NCI-H187 (cell line): ENCODE data around the gene CEP120.
A peak's percentile ranks its signal among the peaks of the same experiment; 100 is the strongest.
"Not testable (repeated sequence)": the region's sequence is repeated elsewhere in the genome, so short reads cannot be mapped to it uniquely, and the experiment has no call there.

Source experiments
- DNase-seq, 2 experiments: peaks; one replicate each; lab custom pipeline; 2025; lab: John Stamatoyannopoulos, UW

The CEP120 gene

DNA sequence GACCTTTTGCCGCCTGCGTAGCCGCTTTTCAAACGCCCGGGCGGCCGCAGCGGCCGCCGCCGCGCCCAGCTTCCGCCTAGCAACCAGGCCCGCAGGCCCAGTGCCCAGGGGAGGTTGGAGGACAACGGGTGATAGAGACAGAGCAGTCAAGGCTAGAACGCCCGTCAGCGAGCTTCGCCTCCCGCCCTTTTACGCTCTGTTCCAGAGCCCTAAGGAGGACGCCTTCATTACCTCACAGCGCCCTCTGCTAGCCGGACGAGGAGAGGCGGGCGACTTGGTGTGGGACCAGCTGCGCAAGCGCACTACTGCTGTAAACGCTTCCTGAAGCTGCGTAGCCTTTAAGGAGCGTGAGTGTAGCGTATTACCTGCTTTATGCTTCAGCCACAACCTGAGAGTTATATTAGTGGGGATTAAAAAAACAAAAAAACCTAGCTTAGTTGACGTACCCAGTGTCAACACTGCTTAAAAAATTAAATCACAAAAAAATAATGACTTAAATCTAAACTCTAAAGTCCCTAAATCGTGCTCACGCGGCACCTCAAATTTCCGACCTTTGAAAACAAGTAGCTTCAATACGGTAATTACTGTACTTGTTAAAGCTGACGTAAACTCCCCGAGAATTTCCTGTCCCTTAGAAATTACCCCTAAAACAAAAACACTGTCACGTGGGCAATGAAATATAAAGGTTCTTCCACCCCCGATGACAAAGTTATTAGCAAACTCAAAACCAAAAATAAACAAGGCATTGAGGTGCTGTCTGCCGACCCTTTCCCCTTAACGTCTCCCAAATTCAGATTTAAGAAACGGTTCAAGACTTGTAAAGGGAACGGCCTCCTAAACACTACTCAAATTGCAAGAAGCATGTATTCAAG, at the start of gene CEP120:
Gene CEP120 (minus strand): TSS at position 126 of the 872 bp plus-strand sequence. CDS start 405 bp downstream, outside the sequence.
- peak; percentile 90 to 97 for DNase-seq

DNA sequence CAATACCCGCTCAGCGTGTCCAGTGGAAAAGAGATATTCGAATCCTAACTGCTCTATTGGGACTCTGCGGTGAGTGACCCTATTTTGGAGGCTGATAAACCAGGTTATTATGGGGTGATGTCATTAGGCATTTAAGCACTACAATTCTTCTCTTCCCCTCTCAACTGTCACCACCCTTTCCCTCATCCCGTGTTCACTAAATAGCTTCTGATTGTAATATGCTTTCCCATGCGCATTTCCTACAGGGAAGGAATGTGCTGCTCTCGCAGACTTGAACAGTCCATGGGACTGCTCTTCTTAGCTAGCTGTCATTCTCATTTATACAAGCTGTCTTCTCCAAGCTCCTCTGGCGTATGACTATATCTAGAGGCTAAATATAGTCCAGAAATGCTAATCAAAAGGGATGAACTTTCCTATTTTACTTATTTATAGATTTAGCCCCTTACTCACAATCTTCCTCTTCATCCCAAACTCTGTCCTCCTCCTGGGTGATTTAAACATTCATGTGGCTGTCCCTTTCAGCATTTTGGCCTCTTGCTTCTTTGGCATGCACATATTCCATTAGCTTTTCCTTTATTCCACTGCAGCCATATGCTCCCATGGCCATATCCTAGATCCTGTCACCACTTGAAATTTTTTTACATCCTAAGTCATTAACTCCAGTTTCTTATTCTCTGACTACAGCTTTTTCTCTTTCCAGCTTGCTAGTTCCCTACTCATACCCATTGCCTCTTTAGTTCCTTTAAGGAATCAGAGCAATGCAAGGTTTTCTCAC, 49.1 kb upstream of the CEP120 start:
- no peak for DNase-seq

- no peak for DNase-seq
Measured at GRCh38 chr5:123471385-123471784, 48.2 kb upstream of the CEP120 start.

DNA sequence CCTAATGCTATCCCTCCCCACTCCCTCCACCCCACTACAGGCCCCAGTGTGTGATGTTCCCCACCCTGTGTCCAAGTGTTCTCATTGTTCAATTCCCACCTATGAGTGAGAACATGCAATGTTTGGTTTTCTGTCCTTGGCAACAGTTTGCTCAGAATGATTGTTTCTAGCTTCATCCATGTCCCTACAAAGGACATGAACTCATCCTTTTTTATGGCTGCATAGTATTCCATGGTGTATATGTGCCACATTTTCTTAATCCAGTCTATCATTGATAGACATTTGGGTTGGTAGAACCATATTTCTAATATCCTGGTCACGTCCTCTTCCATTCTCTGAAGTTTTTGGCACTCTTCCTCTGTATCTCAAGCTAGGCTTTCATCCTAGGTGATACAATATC, 43.6 kb upstream of the CEP120 start:
- DNase-seq: not testable (repeated sequence)

DNA sequence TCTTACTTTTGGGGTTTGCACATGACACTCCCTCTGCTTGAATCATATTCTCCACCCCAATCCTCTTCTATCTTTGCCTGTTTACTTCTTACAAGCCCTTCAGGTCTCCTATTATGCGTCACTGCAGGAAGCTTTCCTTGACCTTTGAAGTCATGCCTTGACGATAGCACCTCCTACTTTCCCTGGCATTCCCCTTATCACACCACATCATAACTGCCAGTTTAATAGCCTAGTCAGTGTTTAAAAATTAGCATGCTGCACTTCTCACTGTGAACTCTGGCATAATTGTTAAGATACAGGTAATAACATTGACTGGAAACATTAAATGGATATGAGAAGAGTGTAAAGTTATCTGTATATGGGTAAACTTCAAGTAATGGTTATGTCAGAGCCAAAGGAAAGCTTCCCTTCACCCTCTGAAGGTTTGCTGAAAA, 37.1 kb upstream of the CEP120 start:
- DNase-seq: no peak

GRCh38 chr5:123458994-123459393, 35.8 kb upstream of the CEP120 start:
- not testable (repeated sequence) for DNase-seq

- no peak for DNase-seq
Measured at GRCh38 chr5:123456242-123456641, 33.0 kb upstream of the CEP120 start.

DNA sequence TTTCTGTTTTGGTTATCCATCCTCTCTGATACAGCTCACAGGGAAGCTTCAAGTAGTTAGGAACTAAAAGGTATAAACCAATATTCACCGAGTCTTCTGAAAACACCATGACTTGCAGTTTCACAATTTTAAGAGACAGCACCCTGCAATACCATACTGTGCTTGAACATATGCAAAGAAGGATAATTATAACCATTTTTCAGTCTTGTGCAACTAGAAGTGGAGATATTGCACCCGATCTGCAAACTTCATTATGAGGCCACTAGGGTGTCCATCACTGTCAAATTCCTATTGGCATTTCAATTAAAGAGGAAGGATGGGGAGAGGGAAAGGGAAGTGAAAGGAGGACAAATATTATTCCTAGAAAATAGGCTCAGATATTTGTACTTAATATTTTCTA, 32.4 kb upstream of the CEP120 start:
- DNase-seq: no peak

DNA sequence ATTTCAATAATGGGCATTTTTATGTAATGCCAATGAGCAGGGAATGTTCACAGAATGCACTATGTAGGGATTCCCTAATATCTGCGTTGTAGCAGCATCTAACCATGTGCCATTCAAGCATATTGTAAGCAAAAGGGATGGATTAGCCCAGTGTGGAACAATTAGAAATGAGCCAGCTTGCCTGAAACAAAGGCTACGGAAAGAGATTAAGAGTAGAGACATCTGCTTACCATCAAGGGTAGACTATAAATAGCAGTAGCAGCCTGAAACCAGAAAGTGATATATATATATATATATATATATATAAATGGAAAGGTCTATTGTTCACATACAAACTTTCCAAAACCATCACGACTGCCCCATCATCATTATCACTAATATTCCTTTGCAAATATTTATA, 31.9 kb upstream of the CEP120 start:
- DNase-seq: no peak

DNA sequence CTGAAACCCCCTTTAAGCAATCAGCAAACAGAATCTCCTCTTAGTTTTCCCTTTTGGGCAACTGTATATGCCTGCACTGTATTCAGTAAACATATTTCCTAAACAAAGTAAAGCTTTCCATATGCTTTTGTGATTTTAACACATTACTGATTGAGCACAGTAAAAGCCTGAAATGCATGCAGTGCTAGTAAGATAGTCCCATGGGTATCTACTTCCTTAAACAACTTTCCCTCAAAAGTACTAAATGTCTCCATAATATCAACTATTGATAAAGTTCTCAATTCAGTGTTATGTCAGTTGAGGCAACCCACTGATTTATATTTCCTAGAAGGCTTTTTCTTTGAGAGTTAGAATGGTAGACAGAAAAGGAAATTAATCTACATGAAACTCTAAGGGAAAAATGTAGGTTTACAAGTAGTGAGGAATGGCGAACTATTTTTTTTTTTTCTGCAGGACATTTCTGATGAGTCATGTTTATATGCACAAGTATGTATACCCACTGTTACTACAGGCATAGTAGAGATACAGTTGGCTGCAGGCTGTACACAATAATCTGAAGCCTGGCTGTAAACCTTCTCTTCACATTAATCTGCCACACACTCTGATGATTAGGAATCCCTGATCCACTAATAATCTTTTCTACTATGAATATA, 31.2 kb upstream of the CEP120 start:
- no peak for DNase-seq

- DNase-seq: no peak
Measured at GRCh38 chr5:123452401-123452800, 29.2 kb upstream of the CEP120 start.

DNA sequence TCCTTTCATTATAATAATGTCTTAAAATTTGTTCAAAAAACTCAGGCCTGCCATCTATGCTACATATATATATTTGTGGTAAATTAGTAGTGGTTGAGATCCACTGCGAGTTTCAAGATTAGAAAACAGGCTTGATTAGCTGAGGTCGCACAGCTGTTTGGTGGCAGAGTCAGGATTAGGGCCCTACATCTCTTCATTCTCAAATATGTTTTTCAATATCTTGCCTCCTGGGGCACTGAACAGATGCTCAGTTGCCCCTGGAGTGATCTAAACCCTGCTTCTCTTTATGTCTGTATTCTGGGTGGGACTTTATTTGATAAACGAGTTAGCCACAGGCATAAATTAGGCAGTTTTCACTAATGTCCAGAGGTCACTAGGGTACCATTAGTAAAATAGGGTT, 27.8 kb upstream of the CEP120 start:
- no peak for DNase-seq

DNA sequence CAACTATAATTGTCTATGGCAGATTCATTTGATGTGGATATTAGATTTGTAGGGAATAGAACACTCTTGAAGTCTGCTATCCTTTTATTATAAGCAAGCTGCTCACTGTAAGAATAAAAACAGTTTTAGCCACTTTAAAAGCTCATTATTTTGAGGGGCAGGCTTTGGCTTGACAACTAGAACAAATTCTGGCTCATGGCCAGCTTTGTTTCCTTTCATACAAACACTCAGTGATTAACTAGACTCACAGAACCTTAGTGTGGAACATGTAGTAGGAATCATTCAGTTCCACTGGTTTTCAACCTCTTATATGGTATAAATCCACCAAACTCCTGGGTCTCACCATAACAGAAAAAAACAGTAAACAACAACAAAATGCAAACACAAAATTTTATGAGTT, 27.4 kb upstream of the CEP120 start:
- DNase-seq: peak; percentile 14 to 30

- DNase-seq: no peak
Measured at GRCh38 chr5:123450114-123450513, 26.9 kb upstream of the CEP120 start.

GRCh38 chr5:123449424-123449974, 26.3 kb upstream of the CEP120 start:
- no peak for DNase-seq

DNA sequence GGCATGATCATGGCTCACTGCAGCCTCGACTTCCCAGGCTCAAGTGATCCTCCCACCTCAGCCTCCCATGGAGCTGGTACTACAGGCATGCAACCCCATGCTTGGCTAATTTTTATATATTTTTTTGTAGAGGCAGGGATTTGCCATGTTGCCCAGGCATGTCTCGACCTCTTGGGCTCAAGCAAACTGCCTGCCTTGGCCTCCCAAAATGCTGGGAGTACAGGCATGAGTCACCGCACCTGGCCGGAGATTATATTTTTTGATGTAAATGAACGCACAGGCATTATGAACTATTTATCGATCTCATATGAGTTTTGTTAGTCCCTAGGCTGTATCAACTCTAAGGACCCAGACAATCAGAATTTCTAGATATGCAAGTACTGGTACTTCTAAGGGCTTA, 25.5 kb upstream of the CEP120 start:
- no peak for DNase-seq

DNA sequence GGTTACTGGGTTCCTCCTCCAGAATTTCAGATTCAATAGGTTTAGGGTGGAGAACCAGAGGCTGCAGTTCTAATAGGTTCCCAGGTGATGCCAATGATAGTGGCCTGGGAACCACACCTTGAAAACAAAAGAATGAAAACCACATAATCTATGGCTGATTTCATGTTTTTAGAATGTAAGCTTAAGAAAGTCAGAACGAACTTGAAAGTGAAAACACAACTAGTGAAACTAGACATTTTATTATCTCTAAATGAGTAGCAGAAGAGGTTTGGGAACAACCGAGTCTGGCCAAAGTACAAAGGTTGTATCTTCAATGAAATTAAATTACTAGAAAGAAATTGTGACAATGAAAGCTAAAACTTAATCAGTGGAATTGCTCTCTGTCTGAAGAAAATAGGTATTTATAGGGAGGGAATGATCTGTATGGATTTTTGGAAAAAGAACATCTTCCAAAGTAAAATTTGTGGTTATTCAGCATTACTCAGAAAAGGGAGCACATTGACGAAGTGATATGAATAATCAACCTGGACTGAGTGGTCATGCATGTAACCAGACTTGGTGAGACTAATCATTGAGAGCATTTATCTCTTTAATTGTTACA, 24.9 kb upstream of the CEP120 start:
- no peak for DNase-seq

GRCh38 chr5:123444016-123444415, 20.8 kb upstream of the CEP120 start:
- no peak for DNase-seq

DNA sequence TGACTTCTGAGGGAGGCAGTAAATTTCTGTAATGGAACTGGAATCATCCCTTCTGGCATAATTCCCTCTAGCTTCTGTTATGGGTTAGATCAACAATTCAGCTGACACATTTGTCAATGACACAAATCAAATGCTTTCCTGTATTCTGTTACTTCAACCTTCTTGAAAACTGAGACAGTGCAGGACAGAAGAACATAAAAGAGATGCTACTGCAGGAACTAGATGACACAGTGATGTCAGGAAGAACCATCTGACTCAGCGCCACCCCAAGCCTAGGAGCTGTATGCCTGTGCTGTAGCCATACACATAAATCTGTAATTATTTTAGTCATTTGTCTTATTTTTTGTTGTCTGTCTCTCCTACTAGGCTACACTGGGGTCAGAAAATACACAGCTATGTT, 18.2 kb upstream of the CEP120 start:
- no peak for DNase-seq

DNA sequence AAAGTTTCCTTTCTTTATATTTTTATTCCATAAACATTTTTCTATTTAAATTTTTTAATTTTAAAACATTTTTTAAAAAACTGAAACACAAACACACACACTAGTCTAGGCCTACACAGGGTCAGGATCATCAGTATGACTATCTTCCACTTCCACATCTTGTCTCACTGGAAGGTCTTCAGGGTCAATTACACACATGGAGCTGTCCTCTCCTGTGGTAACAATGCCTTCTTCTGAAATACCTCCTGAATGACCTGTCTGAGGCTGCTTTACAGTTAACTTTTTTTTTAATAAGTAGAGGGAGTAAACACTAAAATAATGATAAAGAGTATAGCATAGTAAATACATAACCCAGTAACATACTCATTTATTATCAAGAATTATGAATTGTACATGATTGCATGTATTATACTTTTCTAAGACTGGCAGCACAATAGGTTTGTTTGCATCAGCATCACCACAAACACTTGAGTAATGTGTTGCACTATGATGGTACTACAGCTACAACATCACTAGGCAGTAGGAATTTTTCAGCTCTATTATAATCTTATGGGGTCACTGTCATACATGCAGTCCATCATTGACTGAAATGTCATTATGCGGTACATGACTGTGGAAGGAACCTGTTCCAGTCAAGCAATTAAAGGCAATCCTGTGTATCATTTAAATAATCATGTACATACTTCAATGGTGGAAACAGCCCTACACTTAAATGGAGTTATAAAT, 17.4 kb upstream of the CEP120 start:
- DNase-seq: no peak

- DNase-seq: peak in 1 of 2 experiments; percentile 3
Measured at GRCh38 chr5:123439709-123440108, 16.5 kb upstream of the CEP120 start.
